Stimulated activated CD8-positive, alpha-beta memory T cell treated with anti-CD3 and anti-CD28 coated beads, Interleukin-12 subunit alpha, Interleukin-12 subunit beta, amount 100 ng/mL, for 4 hours (primary cell): ENCODE data around the gene VPS26C.

Experiments
- DNase-seq: peaks from one replicate; pipeline ENCODE4 v3.0.0-alpha.2; 2020; ENCODE audit warnings: low read depth

The VPS26C gene

DNA sequence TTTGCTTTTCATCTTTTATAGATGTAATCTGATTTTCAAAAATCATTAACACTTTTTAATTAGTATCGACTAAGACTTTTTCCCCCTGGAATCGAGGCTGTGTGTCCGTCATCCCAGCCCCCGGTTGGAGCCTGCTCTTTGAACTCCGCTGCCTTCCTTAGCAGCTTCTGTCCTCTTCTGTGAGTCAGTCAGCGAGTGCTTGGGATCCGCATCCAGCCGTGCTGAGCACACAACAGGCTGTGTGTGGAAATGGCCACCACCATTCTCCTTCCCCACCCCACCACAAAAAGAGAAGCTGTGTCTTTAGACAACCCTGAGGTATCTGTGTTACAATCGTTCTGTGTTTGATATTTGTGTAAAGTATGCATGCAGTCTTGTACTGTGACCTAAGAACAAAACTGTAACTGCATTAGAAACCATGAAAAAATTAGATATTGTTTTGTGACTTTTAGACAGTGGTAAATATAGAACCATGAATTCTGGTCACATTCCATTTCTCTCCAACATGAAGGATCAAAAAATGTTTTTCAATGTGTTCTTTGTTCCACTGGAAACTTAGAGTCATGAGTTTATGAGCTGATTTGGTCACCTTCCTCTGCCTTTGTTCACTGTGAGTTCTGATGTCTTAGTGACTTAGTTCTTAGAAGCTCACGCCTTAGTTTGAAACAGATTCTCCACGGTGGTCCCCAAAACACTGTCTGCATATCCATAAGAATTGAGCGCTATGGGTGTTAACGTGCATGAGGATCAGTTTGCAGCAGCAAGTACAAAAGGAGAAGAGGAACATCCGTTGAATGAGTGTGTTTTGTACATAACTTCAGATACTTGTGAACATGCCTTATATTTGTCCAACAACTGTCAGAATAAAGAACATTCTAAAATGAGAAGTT, 64.7 kb downstream of the VPS26C start:
- no peak for DNase-seq

DNA sequence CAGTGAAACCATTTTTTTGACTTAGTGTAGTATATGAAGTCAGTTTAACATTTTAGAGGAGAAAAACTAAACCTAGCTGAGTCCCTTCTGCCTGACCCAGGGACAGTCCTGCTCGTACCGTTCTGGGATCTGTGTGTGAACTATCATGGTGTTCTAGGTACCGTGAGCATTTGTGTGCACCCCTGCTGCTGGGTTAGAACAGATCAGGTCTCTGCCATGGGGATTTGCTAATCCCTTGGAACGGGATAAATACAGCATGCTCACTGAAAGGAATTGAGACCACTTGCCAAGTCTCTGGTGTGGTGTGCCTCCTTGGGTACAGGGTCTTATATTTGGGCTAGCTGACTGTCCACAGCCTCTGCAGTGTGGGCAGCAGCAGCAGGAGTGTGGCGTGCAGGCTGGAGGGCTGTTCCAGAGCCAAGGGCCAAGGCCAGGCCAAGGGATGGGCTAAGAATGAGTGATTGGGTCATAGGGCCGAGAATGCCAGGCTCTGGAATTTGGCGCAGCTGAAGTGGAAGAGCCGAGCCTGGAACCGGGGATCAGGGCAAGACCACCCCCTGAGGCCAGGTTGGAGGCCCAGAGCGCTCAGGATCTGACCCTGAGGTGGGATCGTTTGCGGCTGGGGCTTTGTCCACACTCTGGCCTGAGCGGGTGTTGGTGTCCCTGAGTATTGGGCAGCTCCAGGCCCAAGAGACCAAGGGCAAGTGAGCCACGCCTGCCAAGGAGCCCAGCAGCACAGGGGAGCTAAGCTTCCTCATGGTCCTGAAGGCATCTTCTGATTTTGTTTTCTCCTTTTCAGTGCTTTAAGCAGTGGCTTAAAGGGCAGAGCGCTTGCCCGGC, 66.3 kb downstream of the VPS26C start:
- DNase-seq, result no peak

DNA sequence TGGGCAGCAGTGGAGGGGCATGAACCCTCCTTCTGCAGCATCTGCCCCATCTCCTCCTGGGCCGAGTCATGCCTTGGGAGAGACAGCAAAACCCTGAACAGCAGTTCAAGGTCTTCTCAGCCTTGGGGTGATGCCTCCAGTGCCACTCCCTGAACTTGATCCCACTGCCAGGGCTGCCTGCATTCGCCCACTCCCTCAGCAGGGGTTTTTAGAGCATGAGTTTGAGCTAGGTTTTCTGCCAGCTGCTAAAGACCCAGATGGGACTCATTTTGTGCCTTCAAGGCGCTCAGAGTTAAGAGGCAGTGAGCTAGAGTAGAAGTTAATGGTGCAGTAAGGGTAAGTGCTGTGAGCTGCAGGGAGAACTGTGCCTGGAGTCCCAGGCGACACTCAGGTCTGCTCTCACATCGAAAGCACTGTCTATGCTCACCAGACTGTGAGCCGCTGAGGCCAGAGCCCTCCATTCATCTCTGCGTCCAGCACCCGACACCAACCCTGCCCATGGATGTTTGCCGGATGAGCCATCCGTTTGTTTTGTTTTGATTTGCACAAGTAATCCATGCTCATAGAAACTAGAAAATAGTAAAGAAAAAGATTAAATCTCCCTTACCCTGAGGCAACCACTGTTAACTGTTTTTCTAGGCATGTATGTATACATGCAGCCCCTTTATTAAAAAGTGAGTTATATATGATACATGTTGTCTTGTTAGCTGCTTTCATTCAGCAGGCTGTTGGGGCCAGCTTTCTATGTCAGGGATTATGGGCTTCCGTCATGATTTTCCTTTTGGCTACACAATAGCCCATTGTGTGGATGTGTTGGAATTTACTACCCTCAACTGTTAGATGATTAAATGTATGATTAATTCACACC, 67.8 kb downstream of the VPS26C start:
- DNase-seq, result no peak

DNA sequence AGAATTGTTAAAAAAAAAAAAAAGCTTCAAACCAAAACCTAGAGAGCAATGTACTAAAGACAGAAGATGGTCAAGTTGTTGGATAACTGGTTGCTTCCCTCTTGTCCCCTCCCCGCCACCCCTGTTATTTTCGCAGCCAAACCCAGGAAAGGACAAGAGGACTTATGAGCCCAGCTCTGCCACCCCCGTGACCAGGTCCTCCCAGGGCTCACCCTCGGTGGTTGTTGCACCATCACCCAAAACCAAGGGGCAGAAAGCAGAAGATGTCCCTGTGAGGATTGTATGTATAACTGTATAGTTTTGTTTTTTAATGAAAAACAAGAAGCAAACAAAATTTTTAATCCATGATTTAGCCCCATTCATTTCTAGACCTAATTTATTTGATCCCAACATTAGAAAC, 69.4 kb downstream of the VPS26C start:
- DNase-seq, result no peak

DNA sequence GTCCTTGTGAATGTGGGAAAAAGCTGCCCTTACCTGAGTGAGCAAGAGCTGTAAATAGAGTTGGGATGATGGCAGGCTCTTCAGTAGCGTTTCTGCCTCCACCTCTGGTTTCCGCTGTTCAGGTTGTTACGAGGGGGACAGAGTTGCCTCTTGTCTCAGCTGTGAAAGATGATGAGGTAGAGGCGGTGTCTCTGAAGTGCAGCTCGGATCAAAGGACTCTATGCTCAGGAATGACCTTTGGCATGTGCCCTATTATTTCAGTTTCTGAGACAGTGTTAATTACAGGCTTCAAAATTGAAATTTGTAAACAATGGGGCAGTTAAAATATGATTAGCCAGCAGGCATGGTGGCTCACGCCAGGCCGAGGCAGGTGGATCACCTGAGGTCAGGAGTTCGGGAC, 70.3 kb downstream of the VPS26C start:
- DNase-seq, result no peak

DNA sequence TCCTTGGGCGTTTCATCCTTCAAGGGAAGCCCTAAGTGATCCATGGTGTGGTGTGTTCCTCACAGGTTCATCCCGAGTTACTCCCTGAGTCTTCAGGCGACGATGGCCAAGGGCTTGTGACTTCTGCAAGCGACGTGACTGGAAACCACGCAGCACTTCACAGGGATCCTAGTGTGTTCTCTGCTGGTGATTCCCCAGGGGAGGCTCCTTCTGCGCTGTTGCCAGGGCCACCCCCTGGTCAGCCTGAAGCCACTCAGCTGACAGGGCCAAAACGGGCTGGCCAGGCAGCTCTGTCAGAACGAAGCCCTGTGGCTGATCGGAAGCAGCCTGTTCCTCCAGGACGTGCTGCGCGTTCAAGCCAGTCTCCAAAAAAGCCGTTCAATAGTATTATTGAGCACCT, 71.5 kb downstream of the VPS26C start:
- DNase-seq, result no peak

DNA sequence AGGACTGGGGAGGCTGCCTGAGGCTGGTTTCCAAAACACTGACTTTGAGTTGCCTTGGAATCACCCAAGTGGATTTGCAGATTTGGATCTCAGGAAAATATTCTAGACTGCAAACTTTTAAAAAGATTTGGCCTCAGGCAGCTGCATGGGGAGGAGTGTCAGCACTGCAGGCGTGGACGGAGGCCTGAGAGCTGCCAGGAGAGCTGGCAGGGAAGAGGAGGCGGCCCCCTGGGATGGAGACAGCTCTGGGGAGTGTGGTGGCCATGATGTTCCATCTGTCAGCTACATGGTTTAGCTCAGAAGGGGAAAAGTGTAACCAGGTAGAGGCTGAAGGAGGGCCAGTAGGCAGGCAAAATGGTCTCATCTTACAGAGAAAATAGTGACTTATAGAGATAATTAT, 72.1 kb downstream of the VPS26C start:
- no peak for DNase-seq

DNA sequence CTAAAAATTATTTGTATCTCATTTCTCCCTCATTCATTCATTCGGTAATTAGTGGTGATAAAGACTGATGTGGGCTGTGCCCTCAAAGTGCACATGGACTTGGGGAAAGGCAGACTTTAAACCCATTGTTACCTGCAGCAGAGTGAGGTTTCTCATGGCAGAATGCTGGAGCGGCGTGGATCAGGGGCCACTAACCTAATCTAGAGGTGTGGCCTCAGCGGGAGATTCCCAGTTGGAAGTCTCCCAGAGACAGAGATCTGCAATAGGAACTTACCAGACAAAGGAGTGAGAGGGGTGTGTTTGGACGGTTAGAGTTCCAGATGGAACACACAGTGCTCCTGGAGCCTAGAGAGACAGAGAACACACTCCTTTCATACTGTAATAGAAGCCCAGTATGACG, 73.5 kb downstream of the VPS26C start:
- DNase-seq, result no peak

DNA sequence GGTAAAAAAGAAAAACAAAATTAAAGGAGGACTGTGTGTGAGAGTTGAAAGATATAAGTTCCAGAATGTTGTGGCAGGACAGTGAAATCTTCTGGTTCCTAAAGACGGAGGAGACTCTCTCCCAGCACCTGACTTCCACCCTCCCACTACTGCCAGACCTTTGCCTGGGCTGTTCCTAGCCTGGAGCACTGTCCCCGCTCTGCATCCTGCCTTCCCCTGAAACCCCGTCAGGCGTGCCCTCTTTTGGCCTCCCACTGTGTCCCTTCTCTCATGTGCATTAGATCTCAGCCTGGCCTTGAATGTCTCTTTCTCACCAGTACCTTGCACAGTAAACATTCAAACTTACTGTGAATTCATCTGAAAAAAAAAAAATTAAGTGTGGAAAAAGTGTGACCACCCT, 74.1 kb downstream of the VPS26C start:
- DNase-seq, result no peak

DNA sequence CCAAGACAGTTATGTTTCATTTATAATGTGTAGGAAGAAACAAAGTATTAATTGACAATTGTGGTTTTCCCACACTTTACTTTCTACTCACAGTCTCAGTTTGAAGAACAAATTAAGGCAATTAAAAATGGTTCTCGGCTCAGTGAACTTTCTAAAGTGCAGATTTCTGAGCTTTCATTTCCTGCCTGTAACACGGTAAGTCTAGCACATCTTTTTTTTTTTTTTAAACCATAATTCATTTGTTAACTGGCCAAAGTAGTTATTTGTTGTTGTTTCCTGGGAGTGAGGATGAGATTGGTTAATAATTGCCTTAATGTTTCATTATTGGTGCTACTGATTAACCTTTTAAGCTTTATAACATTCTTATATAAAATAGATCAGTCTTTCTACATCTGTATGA, 75.1 kb downstream of the VPS26C start:
- no peak for DNase-seq

DNA sequence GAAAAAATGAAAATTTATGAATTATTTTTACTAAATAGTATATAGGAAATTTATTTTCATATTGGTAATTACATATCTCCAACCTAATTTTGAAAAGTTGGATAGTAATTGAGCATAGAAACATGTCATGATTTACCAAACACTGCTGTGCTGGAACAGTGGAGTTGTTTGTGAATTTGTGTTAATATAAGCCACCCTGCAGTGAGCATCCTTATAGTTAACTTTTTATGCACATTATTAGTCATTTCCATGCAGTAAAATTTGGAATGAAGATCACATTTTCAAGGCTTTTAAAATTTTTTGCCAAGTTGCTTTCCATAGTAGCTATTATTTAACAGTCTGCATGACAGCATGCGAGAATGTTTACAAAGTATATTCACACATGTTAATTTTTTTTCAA, 78.3 kb downstream of the VPS26C start:
- no peak for DNase-seq

DNA sequence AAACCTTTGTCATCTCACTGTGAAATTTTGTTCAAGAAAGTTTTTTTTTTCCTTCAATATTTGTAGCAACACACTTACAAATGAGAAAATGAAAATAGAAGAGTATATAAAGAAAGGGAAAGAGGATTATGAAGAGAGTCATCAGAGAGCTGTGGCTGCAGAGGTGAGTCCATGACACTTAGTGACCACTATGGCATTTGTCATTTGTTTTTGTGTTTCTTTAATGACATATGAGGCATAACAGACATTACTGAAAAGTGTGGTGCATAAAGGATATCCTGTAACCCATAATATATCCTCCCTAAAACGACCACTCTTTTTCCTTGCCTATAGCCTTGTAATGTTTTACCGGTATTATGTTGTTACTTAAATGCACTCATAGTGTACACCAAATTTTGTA, 80.2 kb downstream of the VPS26C start:
- no peak for DNase-seq

DNA sequence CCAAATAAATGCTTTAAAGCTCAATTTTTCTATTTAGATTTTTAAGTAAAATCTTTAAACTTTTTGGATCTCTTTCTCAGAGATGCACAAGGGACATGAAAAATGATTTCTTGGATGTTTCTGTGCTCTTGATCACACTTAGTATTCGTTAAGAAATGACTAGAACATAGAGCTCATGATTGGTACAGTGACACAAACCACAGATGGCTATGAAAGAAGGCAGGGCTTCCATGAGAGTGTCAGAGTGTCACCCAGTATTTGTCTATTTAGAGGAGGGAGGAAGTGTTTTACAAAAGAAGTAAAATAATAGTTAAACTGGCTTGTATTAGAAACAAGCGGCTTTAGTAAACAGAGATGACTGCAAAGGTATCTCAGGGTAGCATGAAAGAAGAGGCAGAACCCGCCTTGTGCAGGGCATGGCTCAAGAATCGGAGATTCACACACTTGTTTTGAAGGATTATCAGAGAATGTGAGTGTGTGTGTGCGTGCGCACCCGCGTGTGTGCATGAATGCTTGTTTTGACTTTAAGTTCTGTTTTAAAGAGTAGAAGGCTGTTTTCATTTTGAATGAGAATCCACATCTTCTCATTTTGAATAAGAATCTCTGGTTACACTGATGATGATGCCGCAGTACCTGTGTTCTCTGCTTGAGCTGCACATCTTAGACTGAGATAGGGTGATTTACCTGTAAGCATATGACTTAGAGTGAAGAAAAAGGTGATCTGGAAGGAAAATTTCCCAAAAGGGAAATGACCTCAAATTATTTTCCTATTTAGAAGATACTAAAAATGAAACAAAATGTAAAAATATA, 82.1 kb downstream of the VPS26C start:
- DNase-seq, result no peak

DNA sequence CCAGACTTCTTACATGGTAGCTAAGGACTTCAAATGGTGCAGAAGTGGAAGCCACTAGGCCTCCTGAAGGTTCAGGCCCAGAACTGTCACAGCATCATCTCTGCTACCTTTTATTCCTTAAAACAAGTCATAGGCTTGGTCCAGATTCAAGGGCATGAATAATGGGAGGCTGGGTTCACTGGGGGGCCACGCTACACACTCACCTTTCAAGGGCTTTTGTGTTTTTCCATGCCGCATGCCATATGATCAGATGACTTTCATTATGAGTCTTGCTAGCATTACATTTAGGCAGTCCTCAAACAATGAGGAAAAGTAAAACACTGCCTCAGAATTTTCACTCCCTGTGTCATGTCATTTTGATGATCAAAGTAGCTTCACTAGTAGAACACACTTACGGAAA, 83.4 kb downstream of the VPS26C start:
- DNase-seq, result no peak

DNA sequence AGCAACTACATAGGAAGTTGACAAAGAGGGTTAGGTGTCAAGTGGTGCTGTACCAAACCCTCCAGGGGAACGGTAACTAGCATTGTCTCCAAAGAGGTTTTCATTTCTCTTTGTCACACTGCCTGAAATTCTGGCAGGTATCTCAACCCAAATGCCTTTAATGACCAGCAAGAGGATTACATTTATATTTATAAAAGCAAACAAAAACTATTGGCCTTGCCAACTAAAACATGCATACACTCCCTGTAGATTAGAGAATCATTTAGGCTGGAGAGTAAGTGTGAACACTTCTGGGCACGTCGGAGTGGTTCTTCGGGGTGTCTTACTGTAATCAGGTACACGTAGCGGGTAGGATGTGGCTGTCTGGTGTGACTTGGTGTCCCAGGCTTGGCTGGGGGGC, 84.9 kb downstream of the VPS26C start:
- no peak for DNase-seq

DNA sequence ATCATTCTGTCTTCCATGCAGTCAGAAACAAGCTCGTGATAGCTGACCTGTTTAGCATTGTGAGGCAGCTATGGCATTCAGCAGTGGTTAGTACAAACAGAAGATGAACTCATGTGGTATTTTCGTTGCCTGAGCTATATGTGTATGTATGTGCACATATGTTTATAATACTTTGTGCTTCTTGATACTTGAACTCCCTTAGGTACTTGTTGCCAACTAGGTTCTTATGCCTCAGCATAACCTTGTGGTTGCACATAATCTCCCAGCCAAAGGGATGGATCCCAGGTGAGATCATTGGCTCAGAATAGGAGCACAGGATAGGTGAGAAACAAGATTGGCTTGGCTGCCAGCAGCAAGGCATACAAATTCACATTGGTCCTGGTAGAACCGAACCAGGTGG, 86.1 kb downstream of the VPS26C start:
- no peak for DNase-seq

DNA sequence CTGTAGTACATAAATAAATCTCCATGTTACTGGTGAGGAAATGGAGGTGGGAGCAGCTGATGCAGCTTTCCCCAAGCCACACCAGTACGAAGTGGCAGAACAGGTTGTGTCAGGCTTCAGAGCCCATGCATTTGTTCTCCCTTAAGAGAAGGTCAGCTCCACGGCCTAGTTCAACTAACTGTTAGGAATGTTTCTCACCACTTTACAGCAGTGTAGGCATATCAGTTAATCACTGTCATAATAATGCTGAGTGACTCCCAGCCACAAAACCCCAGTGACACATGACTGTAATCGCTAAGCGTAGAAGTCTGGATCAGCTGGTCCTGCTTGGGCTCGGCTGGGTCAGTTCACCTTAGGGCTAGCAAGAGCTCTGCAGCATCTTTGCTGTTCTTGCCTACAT, 90.4 kb downstream of the VPS26C start:
- DNase-seq, result no peak
